K562 (cell line): ENCODE data around the gene ACHE. TPM values are rescaled to one million over a fixed set of nuclear protein-coding genes. Genes with fewer than 3 reads are reported as not detected.

Source experiments
- ATAC-seq: fragments of 200-7000 bp; cut with Tn5 transposase; 3 replicates; pipeline ENCODE4 v1.9.1; 2020; ENCODE audit warnings: moderate library complexity
- BruUV-seq: library from RNA; stranded (reverse); fragments of 400-500 nt; replicated peaks from 2 replicates; lab custom pipeline; 2021; lab: Mats Ljungman, UMichigan
- CTCF ChIA-PET: fragments of 300-600 bp; formaldehyde crosslinking; extraction: SDS; loops from one replicate; lab custom pipeline; 2021; ENCODE audit warnings: low intra/inter-chr PET ratio; lab: Yijun Ruan, JAX
- POLR2A ChIA-PET: fragments of 300-600, 350-650 bp; sonication (Branson Sonifier 250); formaldehyde crosslinking; extraction: SDS; loops from one replicate; lab custom pipeline; 2021; ENCODE audit warnings: antibody characterized with exemption, inconsistent platforms; lab: Yijun Ruan, JAX
- DNase-seq, 4 experiments: peaks; one replicate each; pipeline versions ENCODE4 v3.0.0 to v3.0.0-alpha.2; 2011 to 2018; ENCODE audit warnings: low spot score in 3 of 4, mixed read lengths in 3 of 4; ENCODE audit errors: extremely low read depth in 1 of 4
- FAIRE-seq: peaks from 2 replicates; lab custom pipeline; 2011; peaks lifted over from hg19 to GRCh38; lab: Jason Lieb, UNC
- H2AFZ ChIP-seq: 2 replicates; pipeline ENCODE4 v1.6.0; 2011; ENCODE audit warnings: low read depth, low read length, control low read depth, inconsistent platforms
- H3K27ac ChIP-seq: fragments of 200-600 bp; 3 replicates; pipeline ENCODE4 v1.8.0; 2011; ENCODE audit warnings: low read depth, mild to moderate bottlenecking, control low read depth, inconsistent platforms, low read length, moderate library complexity, mixed read lengths; ENCODE audit errors: extremely low read depth
- H3K27me3 ChIP-seq, 2 experiments: fragments of 300-600 bp in 1 of 2; 2 replicates in 1 of 2; 3 replicates in 1 of 2; pipeline versions ENCODE4 v1.6.0 to v1.8.0; 2011; ENCODE audit warnings: inconsistent platforms in 2 of 2, low read length in 2 of 2, mild to moderate bottlenecking in 1 of 2, mixed read lengths in 1 of 2, moderate library complexity in 1 of 2; ENCODE audit not compliant: control insufficient read depth in 2 of 2, insufficient read depth in 2 of 2
- H3K36me3 ChIP-seq: fragments of 300-600 bp; 3 replicates; pipeline ENCODE4 v1.8.0; 2011; ENCODE audit warnings: mild to moderate bottlenecking, low read length, inconsistent platforms; ENCODE audit not compliant: control insufficient read depth, insufficient read depth
- H3K4me1 ChIP-seq, 2 experiments: fragments of 200-600 bp in 1 of 2; replicated peaks in 1 of 2; 2 replicates in 1 of 2; 3 replicates in 1 of 2; pipeline versions ENCODE4 v1.5.1 to v1.8.0; 2011; ENCODE audit warnings: inconsistent platforms in 2 of 2, low read length in 2 of 2, mild to moderate bottlenecking in 1 of 2, mixed read lengths in 1 of 2, moderate library complexity in 1 of 2; ENCODE audit not compliant: control insufficient read depth in 2 of 2, insufficient read depth in 2 of 2
- H3K4me2 ChIP-seq: 2 replicates; pipeline ENCODE4 v1.6.1; 2011; ENCODE audit warnings: low read length, control low read depth, inconsistent platforms, mixed read lengths; ENCODE audit not compliant: insufficient read depth
- H3K4me3 ChIP-seq: fragments of 200-600 bp; sonication (generic), shearing (Covaris generic); 2 replicates; pipeline ENCODE4 v1.5.1; 2016; ENCODE audit warnings: control low read depth, inconsistent platforms
- H3K79me2 ChIP-seq: fragments of 200-600 bp; 3 replicates; pipeline ENCODE4 v1.8.0; 2011; ENCODE audit warnings: low read length, inconsistent platforms; ENCODE audit not compliant: control insufficient read depth, insufficient read depth
- H3K9ac ChIP-seq, 2 experiments: 2 replicates each; pipeline versions ENCODE4 v1.6.0 to v1.6.1; 2011; ENCODE audit warnings: low read depth in 2 of 2, low read length in 2 of 2, control low read depth in 1 of 2, inconsistent platforms in 1 of 2, mild to moderate bottlenecking in 1 of 2, mixed read lengths in 1 of 2; ENCODE audit not compliant: insufficient read depth in 1 of 2
- H3K9me1 ChIP-seq: one replicate; pipeline ENCODE4 v1.6.0; 2011; ENCODE audit warnings: inconsistent platforms, mild to moderate bottlenecking, low read length, moderate library complexity; ENCODE audit not compliant: control insufficient read depth, insufficient read depth
- H3K9me3 ChIP-seq: replicated peaks from 2 replicates; pipeline ENCODE4 v1.5.1; 2011; ENCODE audit warnings: low read depth, low read length, inconsistent platforms; ENCODE audit not compliant: control insufficient read depth, insufficient read depth
- H4K20me1 ChIP-seq: replicated peaks from 2 replicates; pipeline ENCODE4 v1.6.1; 2011; ENCODE audit warnings: low read length, inconsistent platforms, mixed read lengths; ENCODE audit not compliant: control insufficient read depth, insufficient read depth
- CGGBP1 ChIP-seq: fragments of 250-450 bp; sonication (Bioruptor Pico); IDR thresholded peaks from 2 replicates; pipeline ENCODE4 v1.9.0; 2021; ENCODE audit warnings: mild to moderate bottlenecking
- CHD1 ChIP-seq: fragments of 200-600 bp; sonication (generic); IDR thresholded peaks from one replicate; pipeline ENCODE4 v1.6.1; 2012; ENCODE audit warnings: mild to moderate bottlenecking, moderate library complexity, low read length, inconsistent platforms
- CREM ChIP-seq: IDR thresholded peaks from 2 replicates; pipeline ENCODE4 v1.6.1; 2014; ENCODE audit warnings: antibody characterized with exemption, low read depth
- DLX4 ChIP-seq: fragments of 250-450 bp; sonication (Bioruptor Pico); IDR thresholded peaks from 2 replicates; pipeline ENCODE4 v1.6.1; 2021; ENCODE audit warnings: mild to moderate bottlenecking
- E2F3 ChIP-seq: fragments of 250-450 bp; sonication (Bioruptor Pico); IDR thresholded peaks from 2 replicates; pipeline ENCODE4 v1.4.0; 2020; ENCODE audit warnings: mild to moderate bottlenecking
- FOXM1 ChIP-seq, 2 experiments: fragments of 450-650 bp in 1 of 2; sonication (generic) in 1 of 2; formaldehyde crosslinking in 1 of 2; IDR thresholded peaks; 2 replicates each; pipeline versions ENCODE4 v1.6.1 to v1.9.0; 2017 to 2022; ENCODE audit warnings: low read depth in 2 of 2, mild to moderate bottlenecking in 2 of 2, missing genetic modification reagents in 1 of 2, moderate library complexity in 1 of 2
- JUN ChIP-seq, 2 experiments: sonication (generic) in 1 of 2; formaldehyde crosslinking in 1 of 2; IDR thresholded peaks; 2 replicates each; pipeline versions ENCODE4 v1.6.1 to v1.8.0; 2012 to 2022; ENCODE audit warnings: borderline replicate concordance in 2 of 2, mild to moderate bottlenecking in 2 of 2, improper control_type of control experiment in 1 of 2, low read depth in 1 of 2, low read length in 1 of 2, missing genetic modification reagents in 1 of 2
- RBBP5 ChIP-seq: fragments of 200-600 bp; sonication (generic); IDR thresholded peaks from 2 replicates; pipeline ENCODE4 v1.6.1; 2012; ENCODE audit warnings: borderline replicate concordance, mild to moderate bottlenecking, low read length, control low read depth, inconsistent platforms; ENCODE audit not compliant: insufficient read depth, poor library complexity, severe bottlenecking
- SNIP1 ChIP-seq: fragments of 450-650 bp; IDR thresholded peaks from 2 replicates; pipeline ENCODE4 v1.7.1; 2017; ENCODE audit warnings: low read depth, mild to moderate bottlenecking
- SNRNP70 ChIP-seq: fragments of 200-400 bp; formaldehyde crosslinking; optimal IDR thresholded peaks from 2 replicates; pipeline ENCODE3; 2017; ENCODE audit warnings: low read depth, low read length
- TFAM ChIP-seq: fragments of 250-450 bp; sonication (Bioruptor Pico); conservative IDR thresholded peaks from 2 replicates; pipeline ENCODE4 v1.5.0; 2021; ENCODE audit warnings: mild to moderate bottlenecking, moderate library complexity
- UBTF ChIP-seq, 2 experiments: IDR thresholded peaks; 2 replicates each; pipeline ENCODE4 v1.6.1; 2012; ENCODE audit warnings: improper control_type of control experiment in 2 of 2, low read depth in 2 of 2, low read length in 2 of 2, borderline replicate concordance in 1 of 2
- YY1 ChIP-seq, 3 experiments: IDR thresholded peaks; 2 replicates each; pipeline ENCODE4 v1.6.1; 2011; ENCODE audit warnings: low read length in 2 of 3, mild to moderate bottlenecking in 2 of 3, moderate library complexity in 2 of 3, borderline replicate concordance in 1 of 3, control low read depth in 1 of 3, low read depth in 1 of 3; ENCODE audit not compliant: insufficient read depth in 3 of 3, insufficient replicate concordance in 2 of 3, control insufficient read depth in 1 of 3, insufficient read length in 1 of 3; ENCODE audit errors: extremely low read depth in 1 of 3
- ZNF589 ChIP-seq: fragments of 200-800 bp; sonication (Bioruptor generic); IDR thresholded peaks from 2 replicates; pipeline ENCODE4 v1.6.1; 2016; ENCODE audit warnings: low read depth, missing genetic modification characterization, missing compliant biosample characterization
- WGBS: fragments of 100-300 bp; shearing (Covaris generic); methylation state at CpG from one replicate; pipeline ENCODE4 v1.1.6; 2016; ENCODE audit warnings: low coverage, mixed read lengths; ENCODE audit not compliant: insufficient coverage; ENCODE audit errors: missing lambda C conversion rate; 5-methylcytosine and 5-hydroxymethylcytosine counted together
- in situ Hi-C: fragments of 300-500 bp; cut with MboI; formaldehyde crosslinking; loops from 4 replicates; pipeline ENCODE4 v1.15.0; 2018; ENCODE audit warnings: inconsistent platforms, mixed read lengths
- intact Hi-C: fragments of 100-400 bp; cut with micrococcal nuclease; formaldehyde crosslinking; loops from 2 replicates; pipeline ENCODE4 v1.14.2; 2022
- polyA plus RNA-seq, 8 experiments: library from polyadenylated mRNA; depleted of rRNA in 4 of 8; stranded (reverse) in 5 of 8; unstranded in 3 of 8; fragments of >200 nt; fragmentation: Nextera tagmentation in 2 of 8; fragmentation: Illumina TruSeq in 1 of 8; extraction: Ambion mirVana in 2 of 8; extraction: Trizol in 1 of 8; gene quantifications; 2 replicates each; pipeline versions ENCODE4 v1.2.1 to v1.2.3, GENCODE V29; 2011 to 2014; ENCODE audit warnings: inconsistent platforms in 1 of 8, missing spikeins in 1 of 8
- total RNA-seq, 7 experiments: library from RNA; depleted of rRNA in 6 of 7; stranded (reverse); fragments of >200 nt in 6 of 7; fragmentation: Illumina TruSeq in 2 of 7; extraction: Trizol in 2 of 7; gene quantifications; 2 replicates each; pipeline versions ENCODE4 v1.2.1 to v1.2.3, GENCODE V29; 2011 to 2021; ENCODE audit warnings: low replicate concordance in 1 of 7
- TF ChIP-seq, protein P1 (sequence below): fragments of 450-650 bp; conservative IDR thresholded peaks from 2 replicates; pipeline ENCODE4 v1.6.1; 2016; ENCODE audit warnings: missing genetic modification characterization, low read depth, mild to moderate bottlenecking, control low read depth, missing compliant biosample characterization

ACHE gene
- total and polyA plus RNA-seq, 9 of the 15 experiments (the other 6 are each of a cell fraction or from before 2014, with no cell fraction given), result 0.04 to 8.8 (median 1.9) TPM

DNA sequence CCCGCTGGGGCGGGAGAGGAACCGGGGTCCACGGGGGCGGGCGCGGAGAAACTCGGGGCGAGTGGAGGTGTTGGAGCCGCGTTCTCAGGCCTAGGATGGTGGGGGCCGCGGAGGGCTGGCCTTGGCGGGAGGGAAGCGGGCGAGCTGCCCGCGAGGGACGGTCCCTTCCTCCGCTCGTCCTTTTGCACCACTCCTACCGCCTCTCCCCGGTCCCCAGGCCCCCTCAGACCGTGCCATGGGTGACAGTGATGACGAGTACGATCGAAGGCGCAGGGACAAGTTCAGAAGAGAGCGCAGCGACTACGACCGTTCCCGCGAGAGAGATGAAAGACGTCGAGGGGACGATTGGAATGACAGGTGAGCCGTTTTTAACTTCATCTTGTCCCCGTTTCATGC is 20.3 kb downstream of the ACHE start:
- H3K4me3 ChIP-seq, result peak overlapping the region; percentile 100
- H3K9ac ChIP-seq, result peak overlapping the region; percentile 94 to 98
- in situ Hi-C loops, result no loop called here
- ChIA-PET CTCF (interaction anchor here (0.6 kb wide), 1 partner anchor 957 kb away, joined by 3 read pairs; no protein-coding TSS in a partner anchor), POLR2A (interaction anchor here (0.6 to 6.2 kb wide), 19 partner anchors 12 to 439 kb away, joined by 3 to 144 read pairs (median 4); partner anchors contain the start of genes EPHB4, POP7, SLC12A9 and UFSP1)
- peaks cover 20 to 52% of the 10 kb centered on the region in 2 experiments; a peak in 4 of 5 replicates for H3K4me1 ChIP-seq
- H3K27me3 ChIP-seq, result no peaks in the 10 kb centered on the region
- H2AFZ ChIP-seq, result peak overlapping the region; percentile 88
- 1% methylated on average over 22 of the region's 39 CpGs for WGBS
- DNase-seq (peak in 1 of 4 experiments; percentile 60), ATAC-seq (peak; percentile 56), FAIRE-seq (no peak)
- no TSS peak for BruUV-seq
- H3K9me3 ChIP-seq, result no peaks in the 10 kb centered on the region
- peaks cover 88% of the 10 kb centered on the region for H3K36me3 ChIP-seq
- H3K79me2 ChIP-seq, result peaks cover 67% of the 10 kb centered on the region
- peaks cover 6% of the 10 kb centered on the region; the same call in 1 of the 2 replicates for H4K20me1 ChIP-seq
- H3K4me2 ChIP-seq, result peak overlapping the region; percentile 100
- intact Hi-C loops, result no loop called here
- H3K9me1 ChIP-seq, result no peaks in the 10 kb centered on the region
- peak overlapping the region; percentile 96 for H3K27ac ChIP-seq
- TF ChIP-seq YY1 (IDR thresholded peaks at IDR 0.05; ENCODE audit: borderline replicate concordance in 1 of 3, control insufficient read depth in 1 of 3, extremely low read depth in 1 of 3, insufficient read depth in 3 of 3, insufficient read length in 1 of 3, insufficient replicate concordance in 2 of 3, low read depth in 1 of 3, low read length in 2 of 3), result peak in 1 of 3 experiments; percentile 20
- TF ChIP-seq FOXM1 (IDR thresholded peaks at IDR 0.05; ENCODE audit: low read depth), result no peak
- TF ChIP-seq FOXM1 (CRISPR knock-in tag; IDR thresholded peaks at IDR 0.05; ENCODE audit: low read depth), result no peak
- no peak for TF ChIP-seq TFAM (CRISPR knock-in tag)
- peak in 1 of 2 experiments; percentile 5; a peak in 1 of 4 replicates for TF ChIP-seq UBTF (IDR thresholded peaks at IDR 0.05; ENCODE audit: borderline replicate concordance in 1 of 2, low read depth in 2 of 2, low read length in 2 of 2)
- no peak for TF ChIP-seq CGGBP1
- no peak for TF ChIP-seq ZNF589 (CRISPR knock-in tag)
- TF ChIP-seq, protein P1, sequence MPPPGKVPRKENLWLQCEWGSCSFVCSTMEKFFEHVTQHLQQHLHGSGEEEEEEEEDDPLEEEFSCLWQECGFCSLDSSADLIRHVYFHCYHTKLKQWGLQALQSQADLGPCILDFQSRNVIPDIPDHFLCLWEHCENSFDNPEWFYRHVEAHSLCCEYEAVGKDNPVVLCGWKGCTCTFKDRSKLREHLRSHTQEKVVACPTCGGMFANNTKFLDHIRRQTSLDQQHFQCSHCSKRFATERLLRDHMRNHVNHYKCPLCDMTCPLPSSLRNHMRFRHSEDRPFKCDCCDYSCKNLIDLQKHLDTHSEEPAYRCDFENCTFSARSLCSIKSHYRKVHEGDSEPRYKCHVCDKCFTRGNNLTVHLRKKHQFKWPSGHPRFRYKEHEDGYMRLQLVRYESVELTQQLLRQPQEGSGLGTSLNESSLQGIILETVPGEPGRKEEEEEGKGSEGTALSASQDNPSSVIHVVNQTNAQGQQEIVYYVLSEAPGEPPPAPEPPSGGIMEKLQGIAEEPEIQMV, result no peak
- no peak for TF ChIP-seq SNIP1
- no peak for TF ChIP-seq SNRNP70
- TF ChIP-seq DLX4, result no peak
- TF ChIP-seq JUN (IDR thresholded peaks at IDR 0.05; ENCODE audit: borderline replicate concordance, low read depth, low read length), result no peak
- 0 out of 2 replicates have a peak, but pooled peaks have one; percentile 47 for TF ChIP-seq JUN (CRISPR knock-in tag; IDR thresholded peaks at IDR 0.05; ENCODE audit: borderline replicate concordance)
- TF ChIP-seq CHD1, result peak; percentile 94
- TF ChIP-seq E2F3 (CRISPR knock-in tag), result peak; percentile 66; the same call in 1 of the 2 replicates
- peak; percentile 46; the same call in 1 of the 2 replicates for TF ChIP-seq CREM
- peak; percentile 57 for TF ChIP-seq RBBP5
